ENCODE measurements around the gene ARHGEF19. TPM values are rescaled to one million over a fixed set of nuclear protein-coding genes. Genes with fewer than 3 reads are reported as not detected.
"Not testable (repeated sequence)": the region's sequence is repeated elsewhere in the genome, so short reads cannot be mapped to it uniquely, and the experiment has no call there.

Gene ARHGEF19
- total RNA-seq, 3 donors from 2014 or later = 5.3 to 13.3 (median 9.0) TPM

GRCh38 chr1:16172964-16173446, 39.4 kb downstream of the ARHGEF19 start:
- H3K4me3 ChIP-seq = no peak overlapping the region
- DNase-seq = peak in 1 of 3 donors; percentile 77
- H3K36me3 ChIP-seq (ENCODE audit: low read depth) = no peaks in the 10 kb centered on the region
- H3K9me3 ChIP-seq = no peaks in the 10 kb centered on the region
- peaks cover 56% of the 10 kb centered on the region for H3K4me1 ChIP-seq (ENCODE audit: low read depth)
- intact Hi-C loops (cut with DNase I, micrococcal nuclease) = no loop called here
- no peak for TF ChIP-seq CTCF (IDR thresholded peaks at IDR 0.05)
- ATAC-seq = peak; percentile 85

GRCh38 chr1:16172218-16172830, 40.1 kb downstream of the ARHGEF19 start:
- peaks cover 56% of the 10 kb centered on the region for H3K4me1 ChIP-seq (ENCODE audit: low read depth)
- intact Hi-C loops (cut with DNase I, micrococcal nuclease) = no loop called here
- no peaks in the 10 kb centered on the region for H3K9me3 ChIP-seq
- no peak for TF ChIP-seq CTCF (IDR thresholded peaks at IDR 0.05)
- H3K36me3 ChIP-seq (ENCODE audit: low read depth) = no peaks in the 10 kb centered on the region
- H3K4me3 ChIP-seq = no peak overlapping the region
- no peak for ATAC-seq
- no peak for DNase-seq

- peak; percentile 0 for ATAC-seq
- H3K36me3 ChIP-seq (ENCODE audit: low read depth) = no peaks in the 10 kb centered on the region
- H3K9me3 ChIP-seq = no peaks in the 10 kb centered on the region
- intact Hi-C loops (cut with DNase I, micrococcal nuclease) = no loop called here
- no peak for TF ChIP-seq CTCF (IDR thresholded peaks at IDR 0.05)
- H3K4me3 ChIP-seq = no peak overlapping the region
- DNase-seq = no peak
- H3K4me1 ChIP-seq (ENCODE audit: low read depth) = peaks cover 50% of the 10 kb centered on the region
These were observed 40.9 kb downstream of the ARHGEF19 start for GRCh38 chr1:16171314-16172151.

- no peaks in the 10 kb centered on the region for H3K9me3 ChIP-seq
- DNase-seq (no peak), ATAC-seq (no peak)
- peaks cover 39% of the 10 kb centered on the region for H3K4me1 ChIP-seq (ENCODE audit: low read depth)
- no peaks in the 10 kb centered on the region for H3K36me3 ChIP-seq (ENCODE audit: low read depth)
- intact Hi-C loops (cut with DNase I, micrococcal nuclease) = no loop called here
- no peak for TF ChIP-seq CTCF (IDR thresholded peaks at IDR 0.05)
- no peak overlapping the region for H3K4me3 ChIP-seq
These were observed 42.2 kb downstream of the ARHGEF19 start for GRCh38 chr1:16170283-16170673.

GRCh38 chr1:16168622-16169360, 43.7 kb downstream of the ARHGEF19 start:
- H3K36me3 ChIP-seq (ENCODE audit: low read depth) = no peaks in the 10 kb centered on the region
- no peak overlapping the region for H3K4me3 ChIP-seq
- no peaks in the 10 kb centered on the region for H3K9me3 ChIP-seq
- no peak for TF ChIP-seq CTCF (IDR thresholded peaks at IDR 0.05)
- DNase-seq = peak in 1 of 3 donors; percentile 44
- H3K4me1 ChIP-seq (ENCODE audit: low read depth) = peaks cover 27% of the 10 kb centered on the region
- intact Hi-C loops (cut with DNase I, micrococcal nuclease) = no loop called here
- ATAC-seq = peak; percentile 26

- intact Hi-C loops (cut with DNase I, micrococcal nuclease); H3K4me3 ChIP-seq; DNase-seq; H3K36me3 ChIP-seq (ENCODE audit: low read depth); ATAC-seq; H3K9me3 ChIP-seq: not testable (repeated sequence)
- H3K4me1 ChIP-seq (ENCODE audit: low read depth) = peaks cover 21% of the 10 kb centered on the region
These were observed 44.3 kb downstream of the ARHGEF19 start for GRCh38 chr1:16168144-16168495.
